H9 (cell line): ENCODE results near the gene SLC36A2. TPM values are rescaled to one million over a fixed set of nuclear protein-coding genes. Genes with fewer than 3 reads are reported as not detected.

Source experiments
- DNase-seq: peaks from one replicate; pipeline ENCODE4 v3.0.0-alpha.2; 2017
- H2AFZ ChIP-seq: one replicate; pipeline ENCODE4 v1.6.1; 2013; ENCODE audit warnings: mild to moderate bottlenecking, low read length, control low read depth, moderate library complexity
- H2AK5ac ChIP-seq: 2 replicates; pipeline ENCODE4 v1.6.1; 2013; ENCODE audit warnings: low read length, control low read depth, mixed read lengths; ENCODE audit not compliant: insufficient read length
- H2BK120ac ChIP-seq: one replicate; pipeline ENCODE4 v1.6.1; 2013; ENCODE audit warnings: low read depth, mild to moderate bottlenecking, low read length, control low read depth, inconsistent platforms; ENCODE audit not compliant: poor library complexity, severe bottlenecking
- H2BK12ac ChIP-seq: 2 replicates; pipeline ENCODE4 v1.6.1; 2013; ENCODE audit warnings: low read length, control low read depth, mixed read lengths, low read depth; ENCODE audit not compliant: insufficient read length
- H2BK15ac ChIP-seq: 2 replicates; pipeline ENCODE4 v1.6.1; 2013; ENCODE audit warnings: low read depth, low read length, control low read depth
- H2BK20ac ChIP-seq: one replicate; pipeline ENCODE4 v1.6.1; 2013; ENCODE audit warnings: low read depth, mild to moderate bottlenecking, low read length, control low read depth, inconsistent platforms; ENCODE audit not compliant: poor library complexity, severe bottlenecking
- H2BK5ac ChIP-seq: 2 replicates; pipeline ENCODE4 v1.6.1; 2013; ENCODE audit warnings: low read length, control low read depth, mixed read lengths; ENCODE audit not compliant: insufficient read length
- H3K14ac ChIP-seq: 2 replicates; pipeline ENCODE4 v1.6.1; 2013; ENCODE audit warnings: low read length, control low read depth; ENCODE audit not compliant: insufficient read depth
- H3K18ac ChIP-seq: 2 replicates; pipeline ENCODE4 v1.6.1; 2013; ENCODE audit warnings: low read depth, mild to moderate bottlenecking, mixed read lengths, low read length, control low read depth; ENCODE audit not compliant: insufficient read length
- H3K23ac ChIP-seq: 2 replicates; pipeline ENCODE4 v1.6.1; 2013; ENCODE audit warnings: low read length, control low read depth, mixed read lengths, low read depth; ENCODE audit not compliant: insufficient read length
- H3K23me2 ChIP-seq: 2 replicates; pipeline ENCODE4 v1.6.1; 2013; ENCODE audit warnings: low read depth, mild to moderate bottlenecking, mixed read lengths, low read length, control low read depth; ENCODE audit not compliant: insufficient read length, poor library complexity, severe bottlenecking
- H3K27ac ChIP-seq: 2 replicates; pipeline ENCODE4 v1.5.1; 2013; ENCODE audit warnings: low read length, control low read depth, mixed read lengths, low read depth; ENCODE audit not compliant: insufficient read length
- H3K27me3 ChIP-seq: 2 replicates; pipeline ENCODE4 v1.6.1; 2013; ENCODE audit warnings: low read length, control low read depth, inconsistent platforms; ENCODE audit not compliant: insufficient read depth
- H3K4ac ChIP-seq: 2 replicates; pipeline ENCODE4 v1.6.1; 2013; ENCODE audit warnings: low read depth, mild to moderate bottlenecking, control low read depth, inconsistent platforms, low read length, moderate library complexity
- H3K4me1 ChIP-seq: 2 replicates; pipeline ENCODE4 v1.6.1; 2013; ENCODE audit warnings: low read length, control low read depth, inconsistent platforms; ENCODE audit not compliant: insufficient read depth
- H3K4me2 ChIP-seq: 2 replicates; pipeline ENCODE4 v1.6.1; 2013; ENCODE audit warnings: low read length, control low read depth, mixed read lengths; ENCODE audit not compliant: insufficient read length, insufficient read depth
- H3K56ac ChIP-seq: 2 replicates; pipeline ENCODE4 v1.6.1; 2013; ENCODE audit warnings: low read depth, mild to moderate bottlenecking, mixed read lengths, low read length, control low read depth; ENCODE audit not compliant: insufficient read length
- H3K79me1 ChIP-seq: 2 replicates; pipeline ENCODE4 v1.6.1; 2013; ENCODE audit warnings: low read depth, mild to moderate bottlenecking, moderate library complexity, low read length, control low read depth, inconsistent platforms; ENCODE audit not compliant: insufficient read depth, poor library complexity, severe bottlenecking
- H3K79me2 ChIP-seq: 2 replicates; pipeline ENCODE4 v1.6.1; 2013; ENCODE audit warnings: low read length, control low read depth, inconsistent platforms; ENCODE audit not compliant: insufficient read depth
- H3K9ac ChIP-seq: 2 replicates; pipeline ENCODE4 v1.6.1; 2013; ENCODE audit warnings: low read length, control low read depth, mixed read lengths; ENCODE audit not compliant: insufficient read length; ENCODE audit errors: extremely low read depth
- H3K9me3 ChIP-seq: one replicate; pipeline ENCODE4 v1.6.1; 2013; ENCODE audit warnings: low read depth, low read length, inconsistent platforms; ENCODE audit not compliant: control insufficient read depth
- H3T11ph ChIP-seq: one replicate; pipeline ENCODE4 v1.6.1; 2013; ENCODE audit warnings: mild to moderate bottlenecking, low read length, control low read depth, inconsistent platforms
- H4K20me1 ChIP-seq: one replicate; pipeline ENCODE4 v1.6.1; 2013; ENCODE audit not compliant: control insufficient read depth, insufficient read length, insufficient read depth
- H4K5ac ChIP-seq: 2 replicates; pipeline ENCODE4 v1.6.1; 2013; ENCODE audit warnings: low read depth, mild to moderate bottlenecking, mixed read lengths, low read length, control low read depth; ENCODE audit not compliant: insufficient read length
- H4K8ac ChIP-seq: replicated peaks from 2 replicates; pipeline ENCODE4 v1.6.1; 2013; ENCODE audit warnings: low read length, control low read depth, mixed read lengths, low read depth; ENCODE audit not compliant: insufficient read length
- H4K91ac ChIP-seq: 2 replicates; pipeline ENCODE4 v1.6.1; 2013; ENCODE audit warnings: low read depth, mild to moderate bottlenecking, moderate library complexity, mixed read lengths, low read length, control low read depth; ENCODE audit not compliant: insufficient read length
- H3K27ac Mint-ChIP-seq, 3 experiments: 2 replicates in 2 of 3; 3 replicates in 1 of 3; pipeline ENCODE4 v1.8.0; 2020 to 2021; ENCODE audit warnings: mixed read lengths in 3 of 3, mild to moderate bottlenecking in 1 of 3, moderate library complexity in 1 of 3
- H3K27me3 Mint-ChIP-seq: 2 replicates; pipeline ENCODE4 v1.8.0; 2021; ENCODE audit warnings: low read depth, mild to moderate bottlenecking, moderate library complexity, mixed read lengths
- H3K36me3 Mint-ChIP-seq, 3 experiments: 2 replicates in 2 of 3; 3 replicates in 1 of 3; pipeline ENCODE4 v1.8.0; 2020 to 2021; ENCODE audit warnings: low read depth in 3 of 3, mixed read lengths in 3 of 3; ENCODE audit not compliant: insufficient read depth in 1 of 3
- H3K4me1 Mint-ChIP-seq, 2 experiments: 2 replicates each; pipeline ENCODE4 v1.8.0; 2020; ENCODE audit warnings: mixed read lengths in 2 of 2
- H3K4me3 Mint-ChIP-seq, 2 experiments: 2 replicates in 1 of 2; 3 replicates in 1 of 2; pipeline ENCODE4 v1.8.0; 2020 to 2021; ENCODE audit warnings: mild to moderate bottlenecking in 2 of 2, mixed read lengths in 2 of 2, moderate library complexity in 1 of 2
- H3K9me3 Mint-ChIP-seq, 2 experiments: 2 replicates in 1 of 2; 3 replicates in 1 of 2; pipeline ENCODE4 v1.8.0; 2020; ENCODE audit warnings: mild to moderate bottlenecking in 2 of 2, mixed read lengths in 2 of 2, moderate library complexity in 1 of 2
- WGBS: extraction: QIAGEN DNeasy Blood & Tissue Kit; methylation state at CpG from one replicate; pipeline ENCODE4 v1.1.7; 2013; ENCODE audit warnings: missing lambda C conversion rate, low lambda C conversion rate, mixed read lengths; ENCODE audit not compliant: insufficient read length; ENCODE audit errors: extremely low coverage; 5-methylcytosine and 5-hydroxymethylcytosine counted together
- total RNA-seq: library from RNA; stranded (reverse); gene quantifications from 2 replicates; pipeline ENCODE4 v1.2.1, GENCODE V29; 2021
- TF ChIP-seq, protein P1 (sequence below): fragments of 200-600 bp; sonication (generic); conservative IDR thresholded peaks from 3 replicates; pipeline ENCODE4 v1.8.0; 2021; ENCODE audit warnings: antibody characterized with exemption, mild to moderate bottlenecking

SLC36A2 gene
- total RNA-seq, 1 experiment from 2014 or later: 0.15 TPM

DNA sequence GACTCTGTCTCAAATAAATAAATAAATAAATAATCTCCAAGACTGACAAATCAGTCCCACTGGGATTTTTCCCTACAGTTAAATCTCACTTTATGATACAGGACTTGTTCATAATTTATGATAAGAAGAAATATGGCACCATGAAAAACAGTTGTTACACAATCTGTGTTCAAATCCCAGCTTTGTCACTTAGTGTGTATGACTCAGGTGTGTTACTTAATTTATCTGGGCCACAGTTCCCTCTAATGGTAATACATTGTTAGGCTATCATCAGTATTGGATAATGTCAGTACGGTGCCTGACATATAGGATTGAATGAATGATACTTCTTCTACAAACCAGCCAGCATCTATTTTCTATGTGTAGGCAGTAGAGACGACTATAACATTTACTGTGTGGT lies 66.9 kb downstream of the SLC36A2 start:
- H3K4me3 Mint-ChIP-seq: no peak overlapping the region
- TF ChIP-seq, protein P1, sequence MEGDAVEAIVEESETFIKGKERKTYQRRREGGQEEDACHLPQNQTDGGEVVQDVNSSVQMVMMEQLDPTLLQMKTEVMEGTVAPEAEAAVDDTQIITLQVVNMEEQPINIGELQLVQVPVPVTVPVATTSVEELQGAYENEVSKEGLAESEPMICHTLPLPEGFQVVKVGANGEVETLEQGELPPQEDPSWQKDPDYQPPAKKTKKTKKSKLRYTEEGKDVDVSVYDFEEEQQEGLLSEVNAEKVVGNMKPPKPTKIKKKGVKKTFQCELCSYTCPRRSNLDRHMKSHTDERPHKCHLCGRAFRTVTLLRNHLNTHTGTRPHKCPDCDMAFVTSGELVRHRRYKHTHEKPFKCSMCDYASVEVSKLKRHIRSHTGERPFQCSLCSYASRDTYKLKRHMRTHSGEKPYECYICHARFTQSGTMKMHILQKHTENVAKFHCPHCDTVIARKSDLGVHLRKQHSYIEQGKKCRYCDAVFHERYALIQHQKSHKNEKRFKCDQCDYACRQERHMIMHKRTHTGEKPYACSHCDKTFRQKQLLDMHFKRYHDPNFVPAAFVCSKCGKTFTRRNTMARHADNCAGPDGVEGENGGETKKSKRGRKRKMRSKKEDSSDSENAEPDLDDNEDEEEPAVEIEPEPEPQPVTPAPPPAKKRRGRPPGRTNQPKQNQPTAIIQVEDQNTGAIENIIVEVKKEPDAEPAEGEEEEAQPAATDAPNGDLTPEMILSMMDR: no peak
- Histone ChIP-seq H4K20me1 (no peaks in the 10 kb centered on the region), H4K5ac (no peak overlapping the region), H2BK12ac (no peak overlapping the region), H3K9ac (no peak overlapping the region), H3K14ac (no peak overlapping the region), H3K18ac (no peak overlapping the region), H3K23ac (no peak overlapping the region), H3K56ac (no peak overlapping the region), H3K4me2 (no peak overlapping the region), H3K27me3 (no peaks in the 10 kb centered on the region), H2BK120ac (no peak overlapping the region), H3K79me2 (no peaks in the 10 kb centered on the region), H3T11ph (no peak overlapping the region), H3K23me2 (no peaks in the 10 kb centered on the region), H4K8ac (no peak overlapping the region), H2BK15ac (no peak overlapping the region), H3K4ac (no peak overlapping the region), H2BK20ac (no peak overlapping the region), H3K79me1 (no peaks in the 10 kb centered on the region), H3K9me3 (no peaks in the 10 kb centered on the region), H3K27ac (no peak overlapping the region), H3K4me1 (no peaks in the 10 kb centered on the region), H4K91ac (no peak overlapping the region), H2BK5ac (no peak overlapping the region), H2AFZ (no peak overlapping the region), H2AK5ac (no peak overlapping the region)
- peaks cover 2 to 5% of the 10 kb centered on the region in 2 experiments; a peak in 1 of 4 replicates for H3K4me1 Mint-ChIP-seq
- H3K9me3 Mint-ChIP-seq: no peaks in the 10 kb centered on the region
- DNase-seq: no peak
- peaks cover 8% of the 10 kb centered on the region for H3K27me3 Mint-ChIP-seq
- H3K27ac Mint-ChIP-seq: no peak overlapping the region
- no CpG with 5 or more reads among the region's 2 CpGs for WGBS
- no peaks in the 10 kb centered on the region for H3K36me3 Mint-ChIP-seq
